Epithelial cell of proximal tubule (primary cell): ENCODE results near the gene KCNK10. TPM values are rescaled to one million over a fixed set of nuclear protein-coding genes. Genes with fewer than 3 reads are reported as not detected.

ENCODE experiments used
- DNase-seq: peaks from one replicate; pipeline ENCODE4 v3.0.0-alpha.2; 2011; ENCODE audit warnings: low read depth
- H3K4me3 ChIP-seq: 2 replicates; pipeline ENCODE4 v1.5.1; 2011; ENCODE audit warnings: low read depth, mild to moderate bottlenecking, low read length
- CTCF ChIP-seq: conservative IDR thresholded peaks from 2 replicates; pipeline ENCODE4 v1.5.1; 2012; ENCODE audit warnings: low read depth, mild to moderate bottlenecking, low read length
- total RNA-seq: library from RNA; depleted of rRNA; stranded (reverse); fragments of >200 nt; gene quantifications from 2 replicates; pipeline ENCODE4 v1.2.3, GENCODE V29; 2015

The KCNK10 gene
- total RNA-seq, 1 donor from 2014 or later: 4.2 TPM

- no peak overlapping the region for H3K4me3 ChIP-seq
- no peak for DNase-seq
- no peak for TF ChIP-seq CTCF
These were observed 128.5 kb downstream of the KCNK10 start for GRCh38 chr14:88194531-88194930.

DNA sequence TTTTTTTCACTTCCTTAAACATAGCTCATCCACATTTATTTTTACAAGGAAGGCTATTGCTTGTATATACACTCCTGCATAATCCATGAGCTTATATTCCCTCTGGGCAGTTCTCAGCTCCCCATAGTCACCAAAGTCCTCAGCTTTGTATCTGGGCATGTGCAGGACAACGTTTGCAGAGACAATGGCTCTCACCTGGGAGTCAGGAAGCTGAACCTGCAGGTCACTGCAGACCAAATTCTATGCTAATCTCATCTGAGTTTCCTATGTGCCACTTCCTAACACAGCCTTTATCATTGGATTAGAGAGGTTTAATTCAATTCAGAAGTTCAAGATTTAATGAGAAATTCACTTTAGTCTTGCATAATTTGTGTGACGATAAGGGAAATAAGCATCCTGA, 131.5 kb downstream of the KCNK10 start:
- H3K4me3 ChIP-seq: no peak overlapping the region
- DNase-seq: no peak
- no peak for TF ChIP-seq CTCF

DNA sequence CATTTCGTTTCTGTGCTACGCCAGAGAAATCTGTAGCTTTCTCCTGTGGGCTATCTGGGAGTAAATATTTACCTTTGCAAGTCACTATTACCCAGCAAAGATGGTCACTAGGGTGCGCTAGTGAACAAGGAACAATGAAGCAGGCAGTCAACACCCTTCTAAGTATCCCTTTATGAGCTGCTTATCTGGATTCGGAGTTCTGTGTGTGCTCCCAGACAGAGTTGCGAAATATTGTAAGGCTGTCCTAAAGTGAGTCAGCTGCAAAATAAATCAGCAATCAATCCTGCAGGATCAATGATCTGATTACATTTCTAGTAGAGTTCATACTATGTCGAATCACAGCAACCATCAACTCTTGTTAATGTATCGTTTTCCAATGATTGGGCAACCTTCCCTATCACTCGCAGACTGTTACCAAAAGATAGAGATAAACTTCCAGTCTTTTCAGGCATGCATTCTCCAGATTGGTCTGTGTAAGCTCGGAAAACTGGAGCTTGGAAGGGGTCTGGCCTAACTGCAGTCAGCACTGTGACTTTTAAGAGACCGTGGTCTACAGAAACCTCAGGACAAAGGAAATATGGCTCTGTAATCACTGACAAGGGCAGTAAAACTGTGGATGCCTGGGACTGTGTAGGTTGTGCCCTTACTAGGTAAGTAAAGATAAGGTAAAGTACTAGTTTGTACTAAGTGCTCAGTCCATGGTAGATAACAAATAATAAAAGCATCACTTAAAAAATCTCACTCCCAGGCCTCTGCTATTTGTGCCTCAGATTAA, 133.5 kb downstream of the KCNK10 start:
- peak; percentile 64 for DNase-seq
- H3K4me3 ChIP-seq: peak overlapping the region; percentile 22
- peak; percentile 93 for TF ChIP-seq CTCF

GRCh38 chr14:88188745-88189416, 134.2 kb downstream of the KCNK10 start:
- no peak for DNase-seq
- no peak for TF ChIP-seq CTCF
- peak overlapping the region; percentile 22 for H3K4me3 ChIP-seq

GRCh38 chr14:88185843-88186242, 137.2 kb downstream of the KCNK10 start:
- TF ChIP-seq CTCF: no peak
- H3K4me3 ChIP-seq: no peak overlapping the region
- DNase-seq: no peak

DNA sequence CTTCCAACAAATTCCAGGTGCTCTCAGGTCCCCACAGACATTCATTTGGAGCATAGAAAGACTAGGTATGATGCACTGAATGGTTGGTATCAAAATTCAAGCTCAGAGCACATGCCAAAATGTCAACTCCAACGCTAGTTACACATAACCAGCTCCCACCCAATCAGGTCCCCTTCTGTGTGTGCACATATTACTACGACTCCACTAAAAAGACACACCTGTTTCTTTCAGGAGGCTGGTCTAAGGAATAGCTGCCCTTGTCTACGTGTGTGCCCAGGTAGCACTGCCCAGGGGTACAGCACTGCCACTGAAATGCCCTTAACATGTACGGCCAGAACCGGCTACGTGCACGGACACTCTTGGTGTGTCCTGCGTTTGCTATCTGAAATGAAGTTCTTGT, 138.1 kb downstream of the KCNK10 start:
- no peak for DNase-seq
- no peak overlapping the region for H3K4me3 ChIP-seq
- TF ChIP-seq CTCF: no peak

GRCh38 chr14:88181072-88181471, 142.0 kb downstream of the KCNK10 start:
- no peak for DNase-seq
- no peak overlapping the region for H3K4me3 ChIP-seq
- TF ChIP-seq CTCF: no peak
